ENCODE results near the gene MEGF11. TPM values are rescaled to one million over a fixed set of nuclear protein-coding genes. Genes with fewer than 3 reads are reported as not detected.

The MEGF11 gene
- total RNA-seq, 1 donor from 2014 or later, result 0.06 TPM

DNA sequence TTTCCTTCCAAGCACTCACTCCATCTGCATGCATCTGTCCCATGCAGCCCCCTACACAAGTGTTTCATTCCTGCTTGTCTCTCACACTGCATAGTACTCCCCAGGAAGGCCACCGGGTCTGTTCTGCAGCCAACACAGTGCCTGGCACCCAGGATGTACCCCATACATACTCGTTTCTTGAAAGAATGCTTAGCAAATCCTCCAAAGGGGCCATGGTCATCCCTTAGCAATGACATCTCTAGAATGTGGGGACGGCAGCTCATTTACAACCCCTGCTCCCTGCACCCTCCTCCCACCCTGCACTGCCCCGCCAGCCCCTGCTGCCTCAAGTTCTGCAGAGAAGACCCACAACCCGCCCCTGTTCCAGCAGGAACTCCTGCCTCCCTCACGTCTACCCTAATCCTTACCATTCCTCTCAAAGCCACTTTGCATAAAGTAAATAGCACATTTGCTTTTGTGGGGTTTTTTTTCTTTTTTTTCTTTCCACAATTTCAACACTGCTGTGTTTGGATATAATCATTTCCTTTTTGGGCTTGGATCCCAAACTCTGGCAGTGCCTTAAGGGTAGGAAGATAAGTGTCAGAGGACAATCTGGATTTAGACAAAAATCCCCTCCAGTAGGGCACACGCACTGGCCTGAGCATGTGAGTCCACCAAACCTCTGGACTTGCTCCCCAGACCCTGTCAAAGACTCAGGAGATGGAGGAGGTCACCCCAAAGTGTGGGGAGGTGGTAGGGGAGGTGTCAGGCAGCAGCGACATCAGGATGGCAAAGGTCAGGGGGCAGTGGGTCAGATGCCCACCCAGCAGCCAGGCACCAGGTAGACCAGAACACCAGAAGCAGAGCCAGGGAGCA is 68.4 kb downstream of the MEGF11 start:
- H3K36me3 Mint-ChIP-seq, result no peaks in the 10 kb centered on the region

DNA sequence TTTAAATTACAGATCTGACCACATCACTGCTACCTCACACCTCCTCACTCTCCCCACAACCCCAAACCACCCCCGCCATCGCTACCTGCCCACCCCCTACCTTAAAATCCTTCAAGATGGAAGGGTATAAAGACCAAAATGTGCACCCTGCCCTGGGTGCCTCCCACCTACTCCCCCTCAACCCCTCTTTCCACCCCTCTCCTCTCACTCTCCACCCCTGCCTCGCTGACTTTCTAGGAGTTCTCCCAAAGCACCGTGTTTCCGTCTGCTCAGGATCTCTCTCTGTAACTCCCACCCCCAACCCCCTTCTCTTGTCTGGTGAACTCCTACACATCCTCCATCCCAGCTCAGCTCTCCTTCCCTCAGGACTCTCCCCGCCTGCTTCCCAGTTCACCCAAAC is 69.1 kb downstream of the MEGF11 start:
- Mint-ChIP-seq H3K4me1 (peaks cover 54% of the 10 kb centered on the region), H3K36me3 (no peaks in the 10 kb centered on the region), H3K9me3 (no peaks in the 10 kb centered on the region), H3K27me3 (ENCODE audit: insufficient read depth, low read depth) (peaks cover 8% of the 10 kb centered on the region), H3K27ac (no peak overlapping the region), H3K4me3 (no peak overlapping the region)
- H3K36me3 ChIP-seq, result no peaks in the 10 kb centered on the region
- DNase-seq (ENCODE audit: low spot score), result no peak
- H3K27ac ChIP-seq, result no peak overlapping the region
- TF ChIP-seq, protein P1, sequence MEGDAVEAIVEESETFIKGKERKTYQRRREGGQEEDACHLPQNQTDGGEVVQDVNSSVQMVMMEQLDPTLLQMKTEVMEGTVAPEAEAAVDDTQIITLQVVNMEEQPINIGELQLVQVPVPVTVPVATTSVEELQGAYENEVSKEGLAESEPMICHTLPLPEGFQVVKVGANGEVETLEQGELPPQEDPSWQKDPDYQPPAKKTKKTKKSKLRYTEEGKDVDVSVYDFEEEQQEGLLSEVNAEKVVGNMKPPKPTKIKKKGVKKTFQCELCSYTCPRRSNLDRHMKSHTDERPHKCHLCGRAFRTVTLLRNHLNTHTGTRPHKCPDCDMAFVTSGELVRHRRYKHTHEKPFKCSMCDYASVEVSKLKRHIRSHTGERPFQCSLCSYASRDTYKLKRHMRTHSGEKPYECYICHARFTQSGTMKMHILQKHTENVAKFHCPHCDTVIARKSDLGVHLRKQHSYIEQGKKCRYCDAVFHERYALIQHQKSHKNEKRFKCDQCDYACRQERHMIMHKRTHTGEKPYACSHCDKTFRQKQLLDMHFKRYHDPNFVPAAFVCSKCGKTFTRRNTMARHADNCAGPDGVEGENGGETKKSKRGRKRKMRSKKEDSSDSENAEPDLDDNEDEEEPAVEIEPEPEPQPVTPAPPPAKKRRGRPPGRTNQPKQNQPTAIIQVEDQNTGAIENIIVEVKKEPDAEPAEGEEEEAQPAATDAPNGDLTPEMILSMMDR (IDR thresholded peaks at IDR 0.05), result no peak
- TF ChIP-seq EZH2 (IDR thresholded peaks at IDR 0.05), result no peak
- TF ChIP-seq EZH2phosphoT487 (IDR thresholded peaks at IDR 0.05), result no peak
- no peaks in the 10 kb centered on the region for H3K9me3 ChIP-seq (ENCODE audit: low read depth)
- H3K9ac ChIP-seq, result no peak overlapping the region
- peaks cover 20% of the 10 kb centered on the region for H3F3A ChIP-seq (ENCODE audit: low read depth)
- no peaks in the 10 kb centered on the region for H4K20me1 ChIP-seq (ENCODE audit: low read depth)
- H3K4me1 ChIP-seq, result peaks cover 39% of the 10 kb centered on the region
- H3K27me3 ChIP-seq, result no peaks in the 10 kb centered on the region
- no peaks in the 10 kb centered on the region for H3K79me2 ChIP-seq (ENCODE audit: low read depth)
- H3K4me2 ChIP-seq, result no peak overlapping the region
- H3K4me3 ChIP-seq, result no peak overlapping the region
- H2AFZ ChIP-seq (replicated peaks), result no peak overlapping the region

More for the DNA sequence above, 68.4 kb downstream of the MEGF11 start:
- Histone ChIP-seq H3K4me1 (peaks cover 43% of the 10 kb centered on the region), H4K20me1 (ENCODE audit: low read depth) (no peaks in the 10 kb centered on the region), H2AFZ (replicated peaks) (no peak overlapping the region), H3K4me2 (no peak overlapping the region), H3K9ac (no peak overlapping the region), H3K36me3 (no peaks in the 10 kb centered on the region), H3K79me2 (ENCODE audit: low read depth) (no peaks in the 10 kb centered on the region), H3K27ac (no peak overlapping the region), H3K27me3 (no peaks in the 10 kb centered on the region), H3K4me3 (no peak overlapping the region), H3K9me3 (ENCODE audit: low read depth) (no peaks in the 10 kb centered on the region), H3F3A (ENCODE audit: low read depth) (peaks cover 22% of the 10 kb centered on the region)
- Mint-ChIP-seq H3K4me3 (no peak overlapping the region), H3K9me3 (no peaks in the 10 kb centered on the region), H3K27me3 (ENCODE audit: insufficient read depth, low read depth) (peaks cover 8% of the 10 kb centered on the region), H3K4me1 (peaks cover 56% of the 10 kb centered on the region), H3K27ac (no peak overlapping the region)
- TF ChIP-seq EZH2phosphoT487 (IDR thresholded peaks at IDR 0.05) (no peak), EZH2 (IDR thresholded peaks at IDR 0.05) (no peak)
- TF ChIP-seq, protein P1 (IDR thresholded peaks at IDR 0.05), result no peak
- no peak for DNase-seq (ENCODE audit: low spot score)

DNA sequence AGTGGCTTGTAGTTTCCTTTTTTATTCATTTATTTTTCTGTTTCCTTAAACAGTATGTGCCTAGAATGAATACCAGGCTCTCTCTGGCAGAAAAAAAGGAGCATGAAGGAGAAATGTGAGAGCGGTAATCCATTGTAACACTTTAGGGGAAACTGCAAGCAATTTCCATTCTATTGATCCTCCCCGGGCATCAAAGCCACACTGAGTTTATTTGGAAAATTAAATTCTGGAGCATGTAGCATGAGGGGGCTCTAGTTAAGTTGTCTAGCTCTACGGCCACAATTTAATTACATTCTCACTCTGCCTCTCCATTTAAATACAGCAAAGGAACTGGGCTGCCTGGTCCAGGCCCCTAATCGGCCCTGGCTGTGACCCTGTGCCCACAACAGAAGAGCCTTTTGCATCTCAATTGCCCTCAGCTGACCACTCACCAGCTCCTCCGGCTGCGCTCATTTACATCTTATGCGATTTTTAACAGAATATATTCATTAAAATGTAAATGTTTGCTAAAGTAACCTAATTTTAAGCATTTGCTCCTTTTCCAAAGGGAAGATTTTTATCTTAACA is 72.9 kb downstream of the MEGF11 start:
- no peaks in the 10 kb centered on the region for H3K79me2 ChIP-seq (ENCODE audit: low read depth)
- TF ChIP-seq EZH2 (IDR thresholded peaks at IDR 0.05) (no peak), EZH2phosphoT487 (IDR thresholded peaks at IDR 0.05) (no peak)
- TF ChIP-seq, protein P1 (IDR thresholded peaks at IDR 0.05), result no peak
- no peaks in the 10 kb centered on the region for H4K20me1 ChIP-seq (ENCODE audit: low read depth)
- H3K4me3 Mint-ChIP-seq, result no peak overlapping the region
- no peaks in the 10 kb centered on the region for H3K36me3 Mint-ChIP-seq
- H3K36me3 ChIP-seq, result no peaks in the 10 kb centered on the region
- no peaks in the 10 kb centered on the region for H3K27me3 ChIP-seq
- H3K9ac ChIP-seq, result no peak overlapping the region
- peaks cover 5% of the 10 kb centered on the region for H3K27me3 Mint-ChIP-seq (ENCODE audit: insufficient read depth, low read depth)
- no peak for DNase-seq (ENCODE audit: low spot score)
- H3K4me1 Mint-ChIP-seq, result peaks cover 44% of the 10 kb centered on the region
- no peaks in the 10 kb centered on the region for H3K9me3 Mint-ChIP-seq
- H2AFZ ChIP-seq (replicated peaks), result no peak overlapping the region
- H3K9me3 ChIP-seq (ENCODE audit: low read depth), result no peaks in the 10 kb centered on the region
- no peak overlapping the region for H3K4me3 ChIP-seq
- H3F3A ChIP-seq (ENCODE audit: low read depth), result peaks cover 14% of the 10 kb centered on the region
- no peak overlapping the region for H3K27ac Mint-ChIP-seq
- H3K27ac ChIP-seq, result no peak overlapping the region
- H3K4me2 ChIP-seq, result no peak overlapping the region
- H3K4me1 ChIP-seq, result peaks cover 29% of the 10 kb centered on the region

Measured in neural progenitor cell (in vitro differentiated cells).